ENCODE data around the gene DMAC2.

DNA sequence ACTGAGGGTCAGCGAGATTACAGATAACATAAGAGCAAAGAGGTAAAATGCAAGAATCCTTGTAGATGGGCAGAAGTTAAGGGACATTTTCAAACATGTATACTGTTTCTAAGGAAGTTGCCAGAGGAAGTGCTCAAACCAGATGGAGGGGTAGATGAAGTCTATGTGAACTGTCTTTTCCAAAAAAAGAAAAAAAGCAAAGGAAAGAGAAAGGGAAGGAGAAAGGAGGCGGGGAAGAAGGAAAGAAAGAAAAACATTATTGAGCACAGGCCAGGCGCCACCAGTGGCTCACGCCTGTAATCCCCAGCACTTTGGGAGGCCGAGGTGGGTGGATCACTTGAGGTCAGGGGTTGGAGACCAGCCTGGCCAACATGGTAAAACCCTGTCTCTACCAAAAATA, 5.3 kb downstream of the DMAC2 start:
- TF ChIP-seq POLR2A (IDR thresholded peaks at IDR 0.05; ENCODE audit: low read depth, low read length) (no peak), POLR2AphosphoS5 (IDR thresholded peaks at IDR 0.05; ENCODE audit: low read depth, low read length) (no peak), TAF1 (IDR thresholded peaks at IDR 0.05; ENCODE audit: borderline replicate concordance, low read depth, low read length) (no peak)
